Duodenal mucosa (tissue), 2 donors: ENCODE data around the gene PANX1.

ENCODE experiments used
- H3K27ac ChIP-seq: one replicate; pipeline ENCODE4 v1.7.0; 2013; ENCODE audit warnings: low read depth, low read length
- H3K27me3 ChIP-seq, 2 donors: one replicate each; pipeline ENCODE4 v1.7.0; 2013; ENCODE audit warnings: low read length in 2 of 2, control low read depth in 1 of 2; ENCODE audit not compliant: insufficient read depth in 2 of 2, control insufficient read depth in 1 of 2
- H3K36me3 ChIP-seq, 2 donors: one replicate each; pipeline ENCODE4 v1.7.0; 2013; ENCODE audit warnings: low read length in 2 of 2, control low read depth in 1 of 2; ENCODE audit not compliant: insufficient read depth in 2 of 2, control insufficient read depth in 1 of 2
- H3K4me1 ChIP-seq, 2 donors: one replicate each; pipeline ENCODE4 v1.7.0; 2013; ENCODE audit warnings: low read length in 2 of 2, control low read depth in 1 of 2; ENCODE audit not compliant: insufficient read depth in 2 of 2, control insufficient read depth in 1 of 2
- H3K4me3 ChIP-seq, 2 donors: one replicate each; pipeline ENCODE4 v1.7.0; 2013; ENCODE audit warnings: low read length in 2 of 2, low read depth in 1 of 2
- H3K9ac ChIP-seq, 2 donors: one replicate each; pipeline ENCODE4 v1.7.0; 2013; ENCODE audit warnings: low read length in 2 of 2, low read depth in 1 of 2
- H3K9me3 ChIP-seq, 2 donors: one replicate each; pipeline ENCODE4 v1.7.0; 2013; ENCODE audit warnings: low read length in 2 of 2, control low read depth in 1 of 2; ENCODE audit not compliant: control insufficient read depth in 1 of 2

Gene PANX1

DNA sequence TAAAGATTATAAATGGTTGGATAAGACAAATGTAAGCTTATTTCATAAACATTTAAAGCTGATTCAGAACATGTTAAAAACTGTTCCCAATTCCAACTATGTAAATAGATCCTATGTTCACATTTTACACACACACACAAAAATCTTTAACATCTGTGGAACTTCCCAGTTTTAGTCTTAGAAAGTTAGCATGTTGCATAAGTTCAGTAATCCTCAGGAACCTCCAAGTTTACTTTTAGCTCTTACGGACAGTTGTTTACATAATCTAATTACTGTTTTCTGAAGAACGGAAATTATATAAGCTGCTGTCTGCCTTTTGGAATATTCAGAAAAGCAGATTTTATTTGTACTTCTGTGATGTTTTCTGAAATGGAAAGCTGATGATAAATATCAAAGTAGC lies 53.3 kb downstream of the PANX1 start:
- no peak overlapping the region for H3K4me3 ChIP-seq
- no peaks in the 10 kb centered on the region for H3K27me3 ChIP-seq
- H3K4me1 ChIP-seq: no peaks in the 10 kb centered on the region
- H3K27ac ChIP-seq: no peak overlapping the region
- H3K9ac ChIP-seq: no peak overlapping the region
- H3K36me3 ChIP-seq: peaks cover 10 to 21% of the 10 kb centered on the region in 2 donors
- H3K9me3 ChIP-seq: no peaks in the 10 kb centered on the region

DNA sequence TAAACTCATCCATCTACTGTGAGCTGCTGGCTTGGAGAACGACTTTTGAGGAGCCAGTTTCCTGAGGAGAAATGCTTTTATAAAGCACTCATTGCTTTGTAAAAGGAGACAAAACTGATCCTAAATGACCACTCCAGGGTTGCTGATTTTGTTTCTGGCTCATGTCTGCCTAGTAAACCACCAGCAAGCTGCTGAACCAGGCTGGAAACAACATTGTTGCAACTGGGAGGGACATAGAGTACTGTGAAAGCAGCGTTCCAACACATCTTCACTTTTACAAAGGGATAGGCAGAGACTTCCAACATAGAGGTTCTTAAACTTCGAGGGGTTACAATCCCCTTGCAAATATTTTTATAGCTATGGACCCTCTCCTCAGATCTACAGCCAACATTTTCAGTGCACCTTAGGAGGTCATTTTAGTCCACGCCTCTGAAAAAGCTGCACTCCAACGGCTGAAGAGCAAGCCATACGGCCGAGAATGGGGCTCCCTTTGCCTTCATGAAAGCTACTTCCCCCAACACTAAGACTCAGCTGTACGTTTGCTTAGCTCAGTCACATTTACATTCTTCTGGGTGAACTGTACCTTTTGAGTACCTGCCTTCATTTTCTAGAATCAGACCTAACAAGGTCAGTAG lies 54.7 kb downstream of the PANX1 start:
- no peaks in the 10 kb centered on the region for H3K9me3 ChIP-seq

GRCh38 chr11:94183886-94184264 lies 55.2 kb downstream of the PANX1 start:
- Histone ChIP-seq H3K4me3 (no peak overlapping the region), H3K4me1 (no peaks in the 10 kb centered on the region)

More for the DNA sequence above, 54.7 kb downstream of the PANX1 start:
- Histone ChIP-seq H3K36me3 (peaks cover 10 to 19% of the 10 kb centered on the region in 2 donors), H3K4me1 (no peaks in the 10 kb centered on the region), H3K27ac (no peak overlapping the region), H3K4me3 (no peak overlapping the region), H3K27me3 (no peaks in the 10 kb centered on the region), H3K9ac (no peak overlapping the region)

GRCh38 chr11:94184362-94184761 lies 55.7 kb downstream of the PANX1 start:
- Histone ChIP-seq H3K9me3 (no peaks in the 10 kb centered on the region), H3K9ac (no peak overlapping the region), H3K27ac (no peak overlapping the region), H3K36me3 (peaks cover 10 to 18% of the 10 kb centered on the region in 2 donors), H3K4me1 (no peaks in the 10 kb centered on the region), H3K4me3 (no peak overlapping the region), H3K27me3 (no peaks in the 10 kb centered on the region)

More at GRCh38 chr11:94183886-94184264, 55.2 kb downstream of the PANX1 start:
- Histone ChIP-seq H3K36me3 (peaks cover 10 to 18% of the 10 kb centered on the region in 2 donors), H3K9me3 (no peaks in the 10 kb centered on the region), H3K27ac (no peak overlapping the region), H3K27me3 (no peaks in the 10 kb centered on the region), H3K9ac (no peak overlapping the region)

DNA sequence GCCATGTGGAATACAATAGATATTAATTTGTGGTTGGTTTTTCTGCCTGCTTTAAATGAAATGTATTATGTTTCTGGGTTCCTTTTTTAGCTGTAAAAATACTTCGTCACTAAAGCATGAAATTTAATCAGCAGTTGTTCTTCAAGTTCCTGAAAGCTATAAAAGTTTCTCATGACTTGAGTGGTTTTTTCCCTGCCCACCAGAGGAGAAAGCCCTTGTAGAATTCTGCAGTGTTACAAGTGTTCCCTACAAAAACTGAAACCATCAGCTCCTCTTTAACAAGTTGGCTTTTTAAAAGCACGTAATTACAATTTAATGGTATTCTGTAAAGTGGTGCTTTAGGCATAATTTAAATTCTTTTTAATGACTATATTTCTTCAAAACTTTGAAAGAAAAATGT lies 56.2 kb downstream of the PANX1 start:
- Histone ChIP-seq H3K4me1 (no peaks in the 10 kb centered on the region), H3K4me3 (no peak overlapping the region), H3K9me3 (no peaks in the 10 kb centered on the region), H3K9ac (no peak overlapping the region), H3K27ac (no peak overlapping the region), H3K36me3 (peaks cover 10 to 14% of the 10 kb centered on the region in 2 donors), H3K27me3 (no peaks in the 10 kb centered on the region)

GRCh38 chr11:94185416-94186084 lies 56.9 kb downstream of the PANX1 start:
- no peaks in the 10 kb centered on the region for H3K4me1 ChIP-seq
- H3K9me3 ChIP-seq: no peaks in the 10 kb centered on the region
- no peak overlapping the region for H3K4me3 ChIP-seq
- no peaks in the 10 kb centered on the region for H3K27me3 ChIP-seq
- no peak overlapping the region for H3K9ac ChIP-seq
- H3K27ac ChIP-seq: no peak overlapping the region
- peaks cover 9 to 10% of the 10 kb centered on the region in 2 donors for H3K36me3 ChIP-seq

- H3K4me3 ChIP-seq: no peak overlapping the region
- H3K27ac ChIP-seq: no peak overlapping the region
- H3K9ac ChIP-seq: no peak overlapping the region
- no peaks in the 10 kb centered on the region for H3K27me3 ChIP-seq
- H3K9me3 ChIP-seq: no peaks in the 10 kb centered on the region
- peaks cover 0 to 2% of the 10 kb centered on the region in 2 donors for H3K36me3 ChIP-seq
- H3K4me1 ChIP-seq: no peaks in the 10 kb centered on the region
Measured at GRCh38 chr11:94186342-94187203, 57.9 kb downstream of the PANX1 start.

- no peak overlapping the region for H3K9ac ChIP-seq
- no peaks in the 10 kb centered on the region for H3K9me3 ChIP-seq
- H3K27ac ChIP-seq: no peak overlapping the region
- H3K4me1 ChIP-seq: no peaks in the 10 kb centered on the region
- no peaks in the 10 kb centered on the region for H3K36me3 ChIP-seq
- H3K27me3 ChIP-seq: no peaks in the 10 kb centered on the region
- H3K4me3 ChIP-seq: no peak overlapping the region
Measured at GRCh38 chr11:94193288-94193687, 64.6 kb downstream of the PANX1 start.

GRCh38 chr11:94194712-94195111 lies 66.1 kb downstream of the PANX1 start:
- Histone ChIP-seq H3K4me1 (no peaks in the 10 kb centered on the region), H3K9me3 (no peaks in the 10 kb centered on the region), H3K9ac (no peak overlapping the region), H3K36me3 (no peaks in the 10 kb centered on the region), H3K4me3 (no peak overlapping the region), H3K27ac (no peak overlapping the region), H3K27me3 (no peaks in the 10 kb centered on the region)

DNA sequence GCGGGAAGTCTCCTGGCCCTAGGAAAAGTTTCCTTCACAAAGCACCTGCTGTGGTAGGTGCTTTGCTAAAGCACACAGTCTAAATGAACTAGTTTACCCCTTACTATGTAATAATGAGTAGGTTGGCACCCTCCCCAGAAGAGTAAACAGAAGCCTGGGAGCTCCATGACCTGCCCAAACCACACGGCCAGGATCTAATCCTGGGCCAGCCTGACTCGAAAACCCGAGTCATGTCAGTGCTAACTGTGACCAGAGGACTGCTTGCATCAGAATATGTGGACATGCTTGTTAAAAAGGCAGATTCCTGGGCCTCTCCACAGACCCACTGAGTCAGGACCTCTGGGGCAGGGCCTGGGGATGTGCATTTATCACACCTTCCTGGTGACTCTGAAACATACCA lies 67.7 kb downstream of the PANX1 start:
- Histone ChIP-seq H3K4me3 (no peak overlapping the region), H3K36me3 (no peaks in the 10 kb centered on the region), H3K27me3 (no peaks in the 10 kb centered on the region), H3K9me3 (no peaks in the 10 kb centered on the region), H3K4me1 (no peaks in the 10 kb centered on the region), H3K27ac (no peak overlapping the region), H3K9ac (no peak overlapping the region)
